GM19397 (cell line): ENCODE data around the gene UGGT1.
"Not testable (repeated sequence)": the region's sequence is repeated elsewhere in the genome, so short reads cannot be mapped to it uniquely, and the experiment has no call there.

ENCODE experiments used
- ATAC-seq: cut with Tn5 transposase; IDR thresholded peaks from one replicate; pipeline ENCODE4 v1.9.1; 2021; ENCODE audit warnings: mild to moderate bottlenecking, moderate library complexity; ENCODE audit not compliant: unreplicated experiment

Gene UGGT1

DNA sequence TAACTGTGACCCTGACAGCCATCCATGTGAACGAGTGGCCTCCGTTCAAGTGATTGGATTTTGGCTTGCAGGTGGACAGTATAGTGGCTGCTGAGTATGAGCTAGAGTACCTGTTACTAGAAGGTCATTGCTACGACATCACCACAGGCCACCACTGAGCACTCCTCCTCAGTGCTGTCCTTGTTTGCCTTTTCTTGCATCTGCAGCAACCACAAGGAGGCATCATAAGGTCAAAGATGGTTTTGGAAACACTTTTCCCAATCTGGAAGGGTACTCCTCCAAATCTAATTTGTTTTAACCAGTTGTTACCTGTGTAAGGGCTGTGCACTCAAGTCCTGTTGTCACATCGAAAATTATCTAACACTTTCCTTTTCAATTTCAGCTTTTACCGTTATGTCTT, 81.2 kb downstream of the UGGT1 start:
- ATAC-seq = no peak

GRCh38 chr2:128174067-128174466, 83.1 kb downstream of the UGGT1 start:
- not testable (repeated sequence) for ATAC-seq

- ATAC-seq = no peak
These were observed 86.3 kb downstream of the UGGT1 start for GRCh38 chr2:128177315-128177714.

DNA sequence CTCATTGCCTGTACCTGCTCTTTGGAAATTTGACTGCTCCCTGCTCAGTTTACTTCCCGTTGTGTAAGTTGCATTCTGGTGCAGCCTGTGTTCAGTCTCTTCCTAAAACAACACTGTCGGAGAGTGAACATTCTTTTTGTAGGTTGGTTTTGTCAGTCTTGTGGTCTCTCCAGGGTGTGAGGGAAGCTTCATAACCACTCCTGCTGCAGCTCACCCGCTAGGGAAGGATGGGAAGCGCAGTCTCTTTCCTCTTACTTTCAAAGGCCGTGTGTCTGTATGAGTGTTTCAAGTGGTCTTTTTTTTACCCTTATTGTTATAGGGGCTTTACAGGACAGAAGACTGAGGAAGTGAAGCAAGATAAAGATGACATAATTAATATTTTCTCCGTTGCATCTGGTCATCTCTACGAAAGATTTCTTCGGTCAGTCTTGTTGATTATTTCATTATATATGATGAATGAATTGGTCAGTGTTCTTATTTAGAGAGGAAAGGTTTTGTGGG, 87.2 kb downstream of the UGGT1 start:
- ATAC-seq = no peak

DNA sequence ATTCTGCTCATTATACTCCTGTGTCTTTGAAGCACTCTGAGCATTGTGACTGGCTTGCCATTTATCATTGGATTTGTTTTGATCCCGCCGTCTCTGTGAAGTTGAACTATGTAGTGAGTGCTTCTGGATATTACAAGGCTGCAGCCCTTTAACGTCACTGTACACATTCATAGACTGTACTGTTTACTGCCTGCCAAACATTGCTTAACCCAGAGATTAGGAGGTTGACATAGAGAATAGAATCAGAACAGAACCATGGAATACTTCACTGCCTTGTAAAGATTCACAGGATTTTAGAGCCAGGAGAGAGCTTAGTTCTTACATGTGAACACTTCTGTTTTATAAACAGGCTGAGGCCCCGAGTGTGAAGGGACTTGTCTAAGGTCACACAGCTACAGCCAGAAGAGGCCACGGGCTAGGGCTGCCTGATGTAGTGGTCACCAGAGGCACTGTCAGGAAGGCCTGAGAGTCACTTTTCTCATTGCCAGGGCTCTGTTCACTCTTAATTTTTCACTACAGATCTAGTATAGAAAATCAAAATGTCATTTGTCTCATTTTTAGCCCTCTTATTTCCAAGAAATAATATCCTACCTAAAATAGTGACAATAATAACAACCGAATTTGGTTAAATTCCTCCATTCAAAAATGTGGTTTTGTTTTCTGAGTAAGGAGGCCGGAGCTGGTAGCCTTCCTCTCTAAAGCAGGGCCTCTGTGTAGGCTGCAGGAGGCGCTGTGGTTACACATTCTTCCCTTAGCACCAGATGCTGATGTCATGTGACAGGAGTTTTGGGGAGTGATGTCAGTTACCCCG, 87.9 kb downstream of the UGGT1 start:
- no peak for ATAC-seq

DNA sequence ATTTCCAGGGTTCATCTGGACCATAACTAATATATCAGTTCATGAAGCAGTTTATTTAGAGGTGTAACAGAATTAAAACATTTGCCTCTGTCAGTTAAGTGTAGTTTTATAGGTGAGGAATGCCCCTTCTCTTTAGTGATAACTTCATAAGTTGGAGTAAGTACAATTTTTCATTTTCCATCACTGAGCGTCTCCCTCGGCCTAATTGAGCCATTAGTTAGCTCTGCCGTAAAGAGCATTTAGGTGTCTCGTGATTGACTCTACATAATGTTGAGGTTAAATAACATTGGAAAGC, 88.4 kb downstream of the UGGT1 start:
- no peak for ATAC-seq

- no peak for ATAC-seq
These were observed 89.0 kb downstream of the UGGT1 start for GRCh38 chr2:128180031-128180430.

DNA sequence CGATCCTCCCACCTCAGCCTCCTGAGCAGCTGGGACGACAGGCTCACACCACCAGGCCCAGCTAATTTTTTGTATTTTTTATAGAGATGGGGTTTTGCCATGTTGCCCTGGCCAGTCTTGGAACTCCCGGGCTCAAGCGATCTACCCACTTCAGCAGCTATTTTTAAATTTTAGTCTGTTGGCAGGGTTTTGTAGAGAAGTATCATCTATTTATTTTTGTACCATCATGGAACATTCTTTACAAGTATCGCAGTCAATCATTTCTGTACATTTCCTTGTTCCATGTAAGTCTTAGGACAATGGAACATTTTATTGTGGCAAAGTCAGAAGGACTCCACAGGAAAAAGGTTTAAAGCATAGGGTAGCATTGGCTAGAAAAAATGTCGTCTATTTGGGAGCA, 94.6 kb downstream of the UGGT1 start:
- no peak for ATAC-seq

GRCh38 chr2:128187032-128187654, 96.1 kb downstream of the UGGT1 start:
- ATAC-seq = no peak

- ATAC-seq = no peak
These were observed 104.5 kb downstream of the UGGT1 start for GRCh38 chr2:128195435-128195984.

GRCh38 chr2:128196026-128196425, 105.0 kb downstream of the UGGT1 start:
- no peak for ATAC-seq

- ATAC-seq = no peak
These were observed 105.5 kb downstream of the UGGT1 start for GRCh38 chr2:128196471-128196931.

- ATAC-seq = no peak
These were observed 106.1 kb downstream of the UGGT1 start for GRCh38 chr2:128197059-128197458.

GRCh38 chr2:128198656-128199055, 107.7 kb downstream of the UGGT1 start:
- no peak for ATAC-seq

- no peak for ATAC-seq
These were observed 108.1 kb downstream of the UGGT1 start for GRCh38 chr2:128199141-128199540.

DNA sequence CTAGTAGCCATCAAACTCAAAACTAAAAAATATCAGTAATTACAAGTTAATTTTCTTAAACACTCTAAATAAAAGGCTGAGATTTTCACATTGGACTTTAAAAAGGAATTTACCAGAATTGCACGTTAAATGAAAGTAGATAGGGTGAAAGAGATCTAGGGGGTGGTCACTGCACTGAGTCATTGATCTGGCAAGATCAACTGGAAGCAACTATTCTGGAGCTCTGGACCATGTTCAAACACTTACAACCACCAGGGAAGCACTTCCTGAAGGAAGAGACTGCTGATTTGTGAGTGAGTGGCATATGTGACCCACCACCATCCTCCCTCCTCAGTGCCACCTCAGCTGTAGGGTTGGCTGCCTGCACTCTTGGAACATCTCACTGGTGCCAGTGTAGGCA, 111.8 kb downstream of the UGGT1 start:
- ATAC-seq = no peak

- no peak for ATAC-seq
These were observed 115.2 kb downstream of the UGGT1 start for GRCh38 chr2:128206245-128206644.

- ATAC-seq = no peak
These were observed 117.0 kb downstream of the UGGT1 start for GRCh38 chr2:128208023-128208422.

DNA sequence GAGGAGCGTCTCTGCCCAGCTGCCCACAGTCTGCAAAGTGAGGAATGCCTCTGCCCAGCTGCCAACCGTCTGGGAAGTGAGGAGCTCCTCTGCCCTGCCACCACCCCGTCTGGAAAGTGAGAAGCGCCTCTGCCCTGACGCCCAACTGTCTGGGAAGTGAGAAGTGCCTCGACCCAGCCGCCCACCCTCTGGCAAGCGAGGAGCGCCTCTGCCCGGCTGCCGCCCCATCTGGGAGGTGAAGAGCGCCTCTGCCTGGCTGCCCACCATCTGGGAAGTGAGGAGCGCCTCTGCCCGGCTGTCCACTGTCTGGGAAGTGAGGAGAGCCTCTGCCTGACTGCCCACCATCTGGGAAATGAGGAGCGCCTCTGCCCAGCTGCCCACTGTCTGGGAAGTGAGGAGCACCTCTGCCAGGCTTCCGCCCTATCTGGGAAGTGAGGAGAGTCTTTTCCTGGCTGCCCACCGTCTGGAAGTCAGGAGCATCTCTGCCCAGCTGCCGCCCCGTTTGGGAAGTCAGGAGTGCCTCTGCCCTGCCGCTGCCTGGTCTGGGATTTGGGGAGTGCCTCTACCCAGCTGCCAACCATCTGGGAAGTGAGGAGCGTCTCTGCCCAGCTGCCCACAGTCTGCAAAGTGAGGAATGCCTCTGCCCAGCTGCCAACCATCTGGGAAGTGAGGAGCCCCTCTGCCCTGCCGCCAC, 117.8 kb downstream of the UGGT1 start:
- not testable (repeated sequence) for ATAC-seq

GRCh38 chr2:128214251-128214650, 123.3 kb downstream of the UGGT1 start:
- no peak for ATAC-seq

- no peak for ATAC-seq
These were observed 124.0 kb downstream of the UGGT1 start for GRCh38 chr2:128214866-128215460.
